ENCODE results near the gene DIAPH3.

- TF ChIP-seq CTCF (IDR thresholded peaks at IDR 0.05; ENCODE audit: low read depth, low read length): no peak
- TF ChIP-seq EZH2phosphoT487 (IDR thresholded peaks at IDR 0.05; ENCODE audit: low read depth): no peak
These were observed 102.0 kb downstream of the DIAPH3 start for GRCh38 chr13:60061737-60062136.

All from OCI-LY3 (cell line).